B cell (primary cell): ENCODE measurements around the gene EID2. TPM values are rescaled to one million over a fixed set of nuclear protein-coding genes. Genes with fewer than 3 reads are reported as not detected.

Experiments
- ATAC-seq: fragments of 200-7000 bp; cut with Tn5 transposase; one replicate; pipeline ENCODE4 v1.10.0; 2021; ENCODE audit warnings: low read depth, mild to moderate bottlenecking, moderate number of reproducible peaks, moderate library complexity
- CTCF ChIA-PET: fragments of 350-600 bp; sonication (Branson Sonifier 250); formaldehyde crosslinking; loops from one replicate; lab custom pipeline; 2021; ENCODE audit warnings: antibody characterized with exemption, inconsistent platforms; lab: Charles Lee
- POLR2A ChIA-PET: fragments of 350-600 bp; sonication (Branson Sonifier 250); formaldehyde crosslinking; loops from one replicate; lab custom pipeline; 2021; ENCODE audit warnings: antibody characterized with exemption; lab: Charles Lee
- DNase-seq: peaks from one replicate; pipeline ENCODE4 v3.0.0; 2013
- H2AFZ ChIP-seq: 2 replicates; pipeline ENCODE4 v1.6.1; 2012; ENCODE audit warnings: mild to moderate bottlenecking, low read depth, low read length; ENCODE audit not compliant: insufficient read depth, poor library complexity, severe bottlenecking
- H3K27ac ChIP-seq, 2 donors: 1 replicate in 1 of 2; 2 replicates in 1 of 2; pipeline ENCODE4 v1.5.1; 2012 to 2013; ENCODE audit warnings: low read length in 2 of 2, mild to moderate bottlenecking in 2 of 2, moderate library complexity in 1 of 2
- H3K27me3 ChIP-seq, 4 experiments: fragments of 200-600 bp in 1 of 4; sonication (generic) in 1 of 4; replicated peaks in 1 of 4; 1 replicate in 2 of 4; 2 replicates in 2 of 4; pipeline versions ENCODE4 v1.6.1 to v1.7.0; 2013 to 2016; ENCODE audit warnings: low read length in 3 of 4, mild to moderate bottlenecking in 2 of 4, mixed read lengths in 1 of 4, moderate library complexity in 1 of 4; ENCODE audit not compliant: insufficient read depth in 4 of 4, control insufficient read depth in 3 of 4; ENCODE audit errors: control extremely low read depth in 1 of 4
- H3K36me3 ChIP-seq, 2 experiments: replicated peaks in 1 of 2; 1 replicate in 1 of 2; 2 replicates in 1 of 2; pipeline versions ENCODE4 v1.6.1 to v1.7.1; 2013; ENCODE audit warnings: low read length in 1 of 2; ENCODE audit not compliant: insufficient read depth in 2 of 2, control insufficient read depth in 1 of 2; ENCODE audit errors: control extremely low read depth in 1 of 2, extremely low read depth in 1 of 2
- H3K4me1 ChIP-seq, 2 donors: fragments of 200-600 bp in 1 of 2; sonication (generic) in 1 of 2; 1 replicate in 1 of 2; 2 replicates in 1 of 2; pipeline versions ENCODE4 v1.5.1 to v1.6.1; 2013 to 2017; ENCODE audit warnings: low read length in 2 of 2; ENCODE audit not compliant: control insufficient read depth in 2 of 2, insufficient read depth in 2 of 2
- H3K4me2 ChIP-seq: replicated peaks from 2 replicates; pipeline ENCODE3; 2012; ENCODE audit warnings: mild to moderate bottlenecking, low read depth, low read length; ENCODE audit not compliant: poor library complexity, severe bottlenecking
- H3K4me3 ChIP-seq, 5 experiments: fragments of 200-600 bp in 1 of 5; sonication (generic) in 1 of 5; 1 replicate in 3 of 5; 2 replicates in 2 of 5; pipeline versions ENCODE4 v1.5.1 to v1.7.0; 2011 to 2016; ENCODE audit warnings: low read length in 4 of 5, mild to moderate bottlenecking in 4 of 5, low read depth in 2 of 5, control low read depth in 1 of 5, moderate library complexity in 1 of 5; ENCODE audit not compliant: insufficient read depth in 1 of 5; ENCODE audit errors: control extremely low read depth in 1 of 5, extremely low read depth in 1 of 5
- H3K79me2 ChIP-seq: fragments of 200-600 bp; sonication (generic); one replicate; pipeline ENCODE4 v1.6.0; 2016; ENCODE audit warnings: low read length; ENCODE audit not compliant: control insufficient read depth, insufficient read depth
- H3K9ac ChIP-seq: fragments of 200-600 bp; sonication (generic); 2 replicates; pipeline ENCODE4 v1.6.1; 2017; ENCODE audit warnings: mild to moderate bottlenecking, low read length, moderate library complexity
- H3K9me3 ChIP-seq, 3 donors: one replicate each; pipeline versions ENCODE4 v1.6.1 to v1.7.1; 2013; ENCODE audit warnings: low read length in 2 of 3; ENCODE audit not compliant: control insufficient read depth in 2 of 3, insufficient read depth in 1 of 3; ENCODE audit errors: control extremely low read depth in 1 of 3
- H4K20me1 ChIP-seq: 2 replicates; pipeline ENCODE4 v1.6.0; 2012; ENCODE audit warnings: mild to moderate bottlenecking, low read length; ENCODE audit not compliant: insufficient read depth, control insufficient read depth, poor library complexity, severe bottlenecking
- H3K27ac Mint-ChIP-seq: one replicate; pipeline ENCODE4 v1.8.0; 2021; ENCODE audit warnings: mixed read lengths
- H3K27me3 Mint-ChIP-seq: one replicate; pipeline ENCODE4 v1.8.0; 2021; ENCODE audit warnings: mixed read lengths
- H3K4me1 Mint-ChIP-seq: one replicate; pipeline ENCODE4 v1.8.0; 2021; ENCODE audit warnings: mixed read lengths
- H3K4me3 Mint-ChIP-seq: one replicate; pipeline ENCODE4 v1.8.0; 2021; ENCODE audit warnings: mixed read lengths
- H3K9me3 Mint-ChIP-seq: one replicate; pipeline ENCODE4 v1.8.0; 2022; ENCODE audit warnings: mixed read lengths; ENCODE audit not compliant: insufficient read depth
- CTCF ChIP-seq: fragments of 200-600 bp; IDR thresholded peaks from one replicate; pipeline ENCODE4 v1.8.0; 2022; ENCODE audit warnings: antibody characterized with exemption, mild to moderate bottlenecking
- EZH2 ChIP-seq: IDR thresholded peaks from 2 replicates; pipeline ENCODE4 v1.6.1; 2012; ENCODE audit warnings: borderline replicate concordance, low read depth, mild to moderate bottlenecking, moderate library complexity, low read length; ENCODE audit not compliant: insufficient read depth, poor library complexity, severe bottlenecking
- WGBS: methylation state at CpG from one replicate; pipeline ENCODE4 v1.1.5; 2013; ENCODE audit warnings: missing lambda C conversion rate; ENCODE audit not compliant: insufficient coverage; 5-methylcytosine and 5-hydroxymethylcytosine counted together
- intact Hi-C: fragments of 100-400 bp; cut with micrococcal nuclease; formaldehyde crosslinking; loops from one replicate; pipeline ENCODE4 v1.10.0; 2022
- polyA plus RNA-seq: library from polyadenylated mRNA; depleted of rRNA; stranded (reverse); fragments of >200 nt; gene quantifications from 2 replicates; pipeline ENCODE4 v1.2.3, GENCODE V29; 2012
- total RNA-seq, 2 donors: library from RNA; stranded (reverse); fragments of 120-200 nt in 1 of 2; gene quantifications; 1 replicate in 1 of 2; 2 replicates in 1 of 2; pipeline versions ENCODE4 v1.2.3 to v1.2.4, GENCODE V29; 2013 to 2022

Gene EID2
- total and polyA plus RNA-seq, 2 donors (not counting 1 experiment from before 2014, with no cell fraction given): 6.2 to 14.1 TPM

- no peak overlapping the region for H3K27ac Mint-ChIP-seq
- Histone ChIP-seq H3K27ac (no peak overlapping the region), H3K4me3 (no peak overlapping the region), H4K20me1 (no peaks in the 10 kb centered on the region), H3K36me3 (peaks cover 0 to 2% of the 10 kb centered on the region in 2 experiments), H3K79me2 (no peaks in the 10 kb centered on the region), H3K9ac (no peak overlapping the region), H3K4me1 (peaks cover 24% of the 10 kb centered on the region in 2 donors), H3K27me3 (peaks cover 0 to 32% (median 16%) of the 10 kb centered on the region in 4 experiments), H3K9me3 (no peaks in the 10 kb centered on the region), H3K4me2 (no peak overlapping the region), H2AFZ (no peak overlapping the region)
- H3K4me1 Mint-ChIP-seq: peaks cover 20% of the 10 kb centered on the region
- H3K4me3 Mint-ChIP-seq: no peak overlapping the region
- no peaks in the 10 kb centered on the region for H3K9me3 Mint-ChIP-seq
- H3K27me3 Mint-ChIP-seq: peaks cover 19% of the 10 kb centered on the region
- ChIA-PET CTCF (interaction anchor here (1.3 to 1.5 kb wide), 3 partner anchors 18 to 38 kb away, joined by 3 to 4 read pairs (median 4); no protein-coding TSS in a partner anchor), POLR2A (no interaction called here)
- DNase-seq (no peak), ATAC-seq (no peak)
- intact Hi-C loops: no loop called here
- no CpG with 5 or more reads among the region's 5 CpGs for WGBS
- TF ChIP-seq EZH2 (no peak), CTCF (no peak)
These were observed 43.9 kb downstream of the EID2 start for GRCh38 chr19:39496063-39496462.

GRCh38 chr19:39494661-39495060, 45.3 kb downstream of the EID2 start:
- intact Hi-C loops: no loop called here
- peaks cover 2 to 6% of the 10 kb centered on the region in 2 experiments for H3K36me3 ChIP-seq
- H3K4me1 ChIP-seq: peaks cover 20 to 21% of the 10 kb centered on the region in 2 donors

More at GRCh38 chr19:39494661-39495060, 45.3 kb downstream of the EID2 start:
- no peak overlapping the region for H3K4me2 ChIP-seq
- peaks cover 15% of the 10 kb centered on the region for H3K4me1 Mint-ChIP-seq
- CTCF ChIA-PET: interaction anchor here (1.4 kb wide), 1 partner anchor 9 kb away, joined by 3 read pairs; no protein-coding TSS in a partner anchor
- WGBS: 97% methylated on average over 5 of the region's 5 CpGs
- no peak overlapping the region for H3K4me3 Mint-ChIP-seq
- peaks cover 0 to 21% (median 8%) of the 10 kb centered on the region in 4 experiments for H3K27me3 ChIP-seq
- H3K4me3 ChIP-seq: no peak overlapping the region
- H4K20me1 ChIP-seq: no peaks in the 10 kb centered on the region
- ATAC-seq (no peak), DNase-seq (no peak)
- H3K27ac Mint-ChIP-seq: no peak overlapping the region
- peaks cover 10% of the 10 kb centered on the region for H3K27me3 Mint-ChIP-seq
- POLR2A ChIA-PET: no interaction called here
- H3K79me2 ChIP-seq: no peaks in the 10 kb centered on the region
- H3K9me3 ChIP-seq: no peaks in the 10 kb centered on the region
- no peak overlapping the region for H3K9ac ChIP-seq
- H3K27ac ChIP-seq: no peak overlapping the region
- no peak for TF ChIP-seq EZH2
- no peak for TF ChIP-seq CTCF
- H3K9me3 Mint-ChIP-seq: no peaks in the 10 kb centered on the region
- no peak overlapping the region for H2AFZ ChIP-seq
